ENCODE measurements around the gene TBC1D22A.
A peak's percentile ranks its signal among the peaks of the same experiment; 100 is the strongest.

The TBC1D22A gene

DNA sequence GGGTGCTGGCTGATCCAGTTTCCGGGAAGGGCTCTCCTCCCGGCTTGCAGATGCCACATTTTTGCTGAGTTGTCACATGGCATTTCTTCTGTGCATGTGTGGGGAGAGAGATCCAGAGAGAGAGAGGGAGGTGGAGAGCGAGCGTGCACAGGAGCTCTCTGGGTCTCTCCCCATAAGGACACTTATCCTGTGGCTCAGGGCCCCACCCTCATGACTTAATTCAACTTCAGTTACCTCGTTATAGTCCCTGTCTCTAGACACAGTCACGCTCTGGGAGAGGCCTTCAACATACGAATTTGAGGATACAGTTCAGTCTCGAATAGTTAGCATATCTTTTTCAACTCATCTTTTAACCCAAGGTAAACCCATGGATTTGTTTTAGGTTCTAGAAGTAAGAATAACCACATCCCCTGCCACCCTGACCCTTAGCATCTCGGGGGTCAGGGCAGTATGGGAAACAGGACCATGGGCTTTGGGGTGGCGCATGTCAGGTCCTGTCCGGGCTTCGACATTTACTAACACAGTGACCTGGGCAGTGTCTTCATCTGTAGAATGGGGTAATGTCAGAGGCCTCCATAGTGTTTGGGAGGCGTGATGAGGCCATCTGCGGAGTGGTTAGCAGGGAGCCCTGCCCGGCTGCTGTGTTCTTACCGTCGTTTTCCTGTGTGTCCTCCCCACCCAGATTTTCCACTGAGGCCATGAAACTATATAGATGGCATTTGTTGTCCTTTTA lies 46.9 kb downstream of the TBC1D22A start (continued):
- TF ChIP-seq TOX (CRISPR knock-in tag; IDR thresholded peaks at IDR 0.05; ENCODE audit: borderline replicate concordance): no peak
- no peak for TF ChIP-seq ZNF8 (CRISPR knock-in tag; IDR thresholded peaks at IDR 0.05)
- TF ChIP-seq ISL1 (CRISPR knock-in tag; IDR thresholded peaks at IDR 0.05): no peak

DNA sequence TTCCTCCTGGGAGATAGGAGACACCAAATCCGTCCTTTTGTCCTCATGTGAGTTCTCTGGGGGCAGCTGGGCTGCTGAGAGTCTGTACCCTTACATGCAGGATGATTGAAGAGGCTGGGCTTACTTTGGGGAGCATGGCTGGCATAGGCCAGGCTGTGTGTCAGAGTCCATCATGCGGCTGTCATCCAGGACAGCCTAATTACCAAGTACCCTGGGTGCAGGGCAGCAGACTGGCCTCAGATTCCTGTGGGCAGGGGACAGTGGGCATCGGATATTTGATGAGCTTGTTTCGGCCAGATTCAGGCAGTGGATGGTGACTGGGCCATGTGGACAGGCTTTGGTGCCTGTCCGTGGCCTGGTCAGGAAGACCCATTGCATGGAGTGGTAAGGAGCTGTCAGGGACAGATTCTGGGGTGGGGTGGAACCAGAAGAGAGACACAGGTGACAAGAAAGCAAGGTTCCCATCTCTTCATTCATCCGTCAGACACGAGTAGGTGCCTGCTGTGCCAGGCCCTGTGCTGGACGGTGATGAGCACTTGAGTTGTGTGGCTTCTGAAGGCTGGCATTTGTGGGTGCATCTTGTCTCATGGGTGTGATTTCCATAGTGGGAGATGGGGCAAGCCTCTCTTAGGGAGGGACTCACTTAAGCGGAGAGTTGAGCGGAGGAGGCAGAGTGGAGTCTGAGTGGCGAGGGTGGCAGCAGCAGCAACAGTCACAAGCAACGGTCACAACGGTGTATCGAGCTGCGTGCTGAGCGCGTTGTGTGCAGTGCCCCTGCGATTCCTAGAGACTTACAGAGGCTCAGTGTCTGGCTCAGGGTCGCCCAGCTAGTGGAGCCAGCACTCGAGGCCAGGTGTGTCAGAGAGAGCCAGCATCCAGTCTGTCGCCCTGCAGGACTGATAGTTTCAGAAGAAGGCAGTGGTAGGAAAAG lies 48.7 kb downstream of the TBC1D22A start:
- ATAC-seq: no peak
- no peak for TF ChIP-seq ZC3H10 (CRISPR knock-in tag; IDR thresholded peaks at IDR 0.05)

DNA sequence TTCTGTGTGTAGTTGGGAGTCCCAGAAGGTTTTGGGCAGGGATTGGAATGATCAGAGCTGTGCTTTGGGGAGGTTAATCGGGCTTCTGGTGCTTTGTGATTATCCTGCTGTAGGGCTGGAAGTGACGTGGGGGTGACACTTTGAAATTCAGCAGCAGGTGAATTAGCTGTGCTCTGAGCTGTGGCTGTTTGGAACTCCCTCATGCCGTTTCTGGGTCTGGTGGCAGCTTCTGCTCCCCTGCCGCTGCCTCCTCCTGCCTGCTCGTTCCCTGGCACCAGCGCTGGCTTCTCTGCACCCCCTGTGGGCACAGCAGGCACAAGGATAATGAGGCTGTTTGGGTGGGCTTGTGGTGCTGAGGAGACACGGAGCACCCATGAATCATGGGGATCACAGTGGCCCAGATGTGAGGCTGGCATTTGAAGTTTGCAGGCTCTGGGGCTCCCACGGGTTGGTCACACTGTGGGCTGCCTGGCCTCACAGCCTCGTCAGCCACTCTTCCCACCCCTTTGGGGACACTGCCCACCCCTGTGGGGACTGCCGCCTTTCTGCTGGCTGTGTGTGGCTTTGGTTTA lies 49.7 kb downstream of the TBC1D22A start:
- TF ChIP-seq, protein P1, sequence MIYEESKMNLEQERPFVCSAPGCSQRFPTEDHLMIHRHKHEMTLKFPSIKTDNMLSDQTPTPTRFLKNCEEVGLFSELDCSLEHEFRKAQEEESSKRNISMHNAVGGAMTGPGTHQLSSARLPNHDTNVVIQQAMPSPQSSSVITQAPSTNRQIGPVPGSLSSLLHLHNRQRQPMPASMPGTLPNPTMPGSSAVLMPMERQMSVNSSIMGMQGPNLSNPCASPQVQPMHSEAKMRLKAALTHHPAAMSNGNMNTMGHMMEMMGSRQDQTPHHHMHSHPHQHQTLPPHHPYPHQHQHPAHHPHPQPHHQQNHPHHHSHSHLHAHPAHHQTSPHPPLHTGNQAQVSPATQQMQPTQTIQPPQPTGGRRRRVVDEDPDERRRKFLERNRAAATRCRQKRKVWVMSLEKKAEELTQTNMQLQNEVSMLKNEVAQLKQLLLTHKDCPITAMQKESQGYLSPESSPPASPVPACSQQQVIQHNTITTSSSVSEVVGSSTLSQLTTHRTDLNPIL (CRISPR knock-in tag; IDR thresholded peaks at IDR 0.05; ENCODE audit: low read depth): no peak
- no peak for ATAC-seq

DNA sequence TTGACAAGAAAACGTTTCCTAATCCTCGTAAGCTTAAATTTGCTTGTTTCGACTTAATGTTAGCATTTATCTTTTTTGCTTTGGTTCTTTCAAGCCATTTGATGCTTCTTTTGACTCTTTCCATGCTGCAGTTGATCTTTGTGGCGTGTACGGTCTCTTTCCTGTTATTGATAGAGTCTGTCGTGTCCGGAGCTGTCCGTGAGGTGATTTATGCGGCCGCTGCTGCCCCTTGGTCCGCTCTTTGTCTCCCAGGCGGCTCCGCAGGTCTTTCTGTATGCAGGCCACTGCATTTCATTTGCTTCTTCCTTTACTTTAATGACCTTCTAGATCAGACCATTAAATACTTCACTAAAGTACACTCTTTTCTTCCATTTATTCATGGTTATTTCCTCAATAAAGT lies 50.3 kb downstream of the TBC1D22A start:
- TF ChIP-seq, protein P1 (CRISPR knock-in tag; IDR thresholded peaks at IDR 0.05; ENCODE audit: low read depth): no peak
- TF ChIP-seq ZFP3 (CRISPR knock-in tag; IDR thresholded peaks at IDR 0.05): no peak
- no peak for TF ChIP-seq ZFP30 (CRISPR knock-in tag; IDR thresholded peaks at IDR 0.05)
- ATAC-seq: no peak

DNA sequence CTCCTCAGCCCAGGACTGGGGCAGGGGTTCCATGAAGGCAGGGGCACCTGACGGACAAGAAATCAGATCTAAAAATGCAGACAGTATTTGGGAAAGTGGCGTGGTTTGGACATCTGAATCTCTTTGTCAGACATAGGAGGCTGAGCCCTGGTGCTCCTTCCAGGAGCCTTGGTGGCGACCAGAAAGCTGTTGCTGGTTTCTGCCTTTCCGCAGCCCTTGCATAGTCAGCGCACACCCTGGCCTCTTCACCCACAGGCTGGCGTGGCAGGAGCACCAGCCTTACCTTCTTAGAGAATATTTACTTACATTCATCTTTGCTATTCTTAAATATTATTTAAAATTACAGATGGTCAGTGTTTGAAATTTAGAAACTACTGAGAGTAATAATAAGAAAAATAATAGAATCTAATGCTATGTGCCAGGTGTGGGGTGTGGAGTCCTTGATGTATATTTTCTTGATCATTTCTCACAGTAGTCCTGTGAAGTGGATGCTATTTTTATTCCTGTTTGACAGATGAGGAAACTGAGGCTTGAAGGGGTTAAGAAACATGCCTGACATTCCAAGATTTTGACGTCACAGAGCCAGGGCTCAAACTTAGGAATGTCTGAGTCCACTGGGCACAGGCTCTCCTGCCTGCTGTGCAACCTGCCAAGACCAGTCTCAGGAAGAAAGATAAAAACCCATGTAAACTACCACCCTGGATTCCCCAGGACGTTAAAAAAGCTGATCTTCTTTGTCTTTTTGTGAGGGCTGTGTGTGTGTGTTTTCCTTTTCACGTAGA lies 51.6 kb downstream of the TBC1D22A start:
- TF ChIP-seq TOX (CRISPR knock-in tag; IDR thresholded peaks at IDR 0.05; ENCODE audit: borderline replicate concordance): no peak
- ATAC-seq: peak; percentile 77

DNA sequence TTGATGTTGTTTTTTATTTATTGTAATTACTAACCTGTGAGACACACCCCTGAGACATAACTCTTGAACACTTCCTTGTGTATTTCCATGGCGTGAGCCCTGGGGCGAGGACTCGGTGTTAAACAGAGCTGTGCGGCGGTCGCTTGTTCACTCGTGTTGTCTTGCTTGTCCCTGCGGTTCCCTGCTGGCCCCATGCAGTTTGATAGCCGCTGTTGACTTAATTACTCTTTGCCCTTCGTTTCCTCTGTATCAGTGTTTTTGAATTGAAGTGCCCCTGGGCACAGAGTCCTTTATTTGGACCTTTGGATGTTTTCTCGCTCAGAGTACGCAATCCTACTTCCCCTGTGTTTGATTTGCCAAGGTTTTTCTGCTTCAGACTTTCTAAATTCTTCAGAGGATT lies 52.7 kb downstream of the TBC1D22A start:
- TF ChIP-seq CSDC2 (CRISPR knock-in tag; IDR thresholded peaks at IDR 0.05): no peak
- TF ChIP-seq, protein P2, sequence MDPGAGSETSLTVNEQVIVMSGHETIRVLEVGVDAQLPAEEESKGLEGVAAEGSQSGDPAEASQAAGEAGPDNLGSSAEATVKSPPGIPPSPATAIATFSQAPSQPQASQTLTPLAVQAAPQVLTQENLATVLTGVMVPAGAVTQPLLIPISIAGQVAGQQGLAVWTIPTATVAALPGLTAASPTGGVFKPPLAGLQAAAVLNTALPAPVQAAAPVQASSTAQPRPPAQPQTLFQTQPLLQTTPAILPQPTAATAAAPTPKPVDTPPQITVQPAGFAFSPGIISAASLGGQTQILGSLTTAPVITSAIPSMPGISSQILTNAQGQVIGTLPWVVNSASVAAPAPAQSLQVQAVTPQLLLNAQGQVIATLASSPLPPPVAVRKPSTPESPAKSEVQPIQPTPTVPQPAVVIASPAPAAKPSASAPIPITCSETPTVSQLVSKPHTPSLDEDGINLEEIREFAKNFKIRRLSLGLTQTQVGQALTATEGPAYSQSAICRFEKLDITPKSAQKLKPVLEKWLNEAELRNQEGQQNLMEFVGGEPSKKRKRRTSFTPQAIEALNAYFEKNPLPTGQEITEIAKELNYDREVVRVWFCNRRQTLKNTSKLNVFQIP (CRISPR knock-in tag; IDR thresholded peaks at IDR 0.05; ENCODE audit: borderline replicate concordance, low read depth): no peak
- TF ChIP-seq, protein P3, sequence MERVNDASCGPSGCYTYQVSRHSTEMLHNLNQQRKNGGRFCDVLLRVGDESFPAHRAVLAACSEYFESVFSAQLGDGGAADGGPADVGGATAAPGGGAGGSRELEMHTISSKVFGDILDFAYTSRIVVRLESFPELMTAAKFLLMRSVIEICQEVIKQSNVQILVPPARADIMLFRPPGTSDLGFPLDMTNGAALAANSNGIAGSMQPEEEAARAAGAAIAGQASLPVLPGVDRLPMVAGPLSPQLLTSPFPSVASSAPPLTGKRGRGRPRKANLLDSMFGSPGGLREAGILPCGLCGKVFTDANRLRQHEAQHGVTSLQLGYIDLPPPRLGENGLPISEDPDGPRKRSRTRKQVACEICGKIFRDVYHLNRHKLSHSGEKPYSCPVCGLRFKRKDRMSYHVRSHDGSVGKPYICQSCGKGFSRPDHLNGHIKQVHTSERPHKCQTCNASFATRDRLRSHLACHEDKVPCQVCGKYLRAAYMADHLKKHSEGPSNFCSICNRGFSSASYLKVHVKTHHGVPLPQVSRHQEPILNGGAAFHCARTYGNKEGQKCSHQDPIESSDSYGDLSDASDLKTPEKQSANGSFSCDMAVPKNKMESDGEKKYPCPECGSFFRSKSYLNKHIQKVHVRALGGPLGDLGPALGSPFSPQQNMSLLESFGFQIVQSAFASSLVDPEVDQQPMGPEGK (CRISPR knock-in tag; IDR thresholded peaks at IDR 0.05; ENCODE audit: borderline replicate concordance): no peak
- TF ChIP-seq ZFP30 (CRISPR knock-in tag; IDR thresholded peaks at IDR 0.05): no peak
- no peak for TF ChIP-seq ISL1 (CRISPR knock-in tag; IDR thresholded peaks at IDR 0.05)
- TF ChIP-seq PPARA (CRISPR knock-in tag; IDR thresholded peaks at IDR 0.05; ENCODE audit: borderline replicate concordance): no peak
- TF ChIP-seq, protein P4, sequence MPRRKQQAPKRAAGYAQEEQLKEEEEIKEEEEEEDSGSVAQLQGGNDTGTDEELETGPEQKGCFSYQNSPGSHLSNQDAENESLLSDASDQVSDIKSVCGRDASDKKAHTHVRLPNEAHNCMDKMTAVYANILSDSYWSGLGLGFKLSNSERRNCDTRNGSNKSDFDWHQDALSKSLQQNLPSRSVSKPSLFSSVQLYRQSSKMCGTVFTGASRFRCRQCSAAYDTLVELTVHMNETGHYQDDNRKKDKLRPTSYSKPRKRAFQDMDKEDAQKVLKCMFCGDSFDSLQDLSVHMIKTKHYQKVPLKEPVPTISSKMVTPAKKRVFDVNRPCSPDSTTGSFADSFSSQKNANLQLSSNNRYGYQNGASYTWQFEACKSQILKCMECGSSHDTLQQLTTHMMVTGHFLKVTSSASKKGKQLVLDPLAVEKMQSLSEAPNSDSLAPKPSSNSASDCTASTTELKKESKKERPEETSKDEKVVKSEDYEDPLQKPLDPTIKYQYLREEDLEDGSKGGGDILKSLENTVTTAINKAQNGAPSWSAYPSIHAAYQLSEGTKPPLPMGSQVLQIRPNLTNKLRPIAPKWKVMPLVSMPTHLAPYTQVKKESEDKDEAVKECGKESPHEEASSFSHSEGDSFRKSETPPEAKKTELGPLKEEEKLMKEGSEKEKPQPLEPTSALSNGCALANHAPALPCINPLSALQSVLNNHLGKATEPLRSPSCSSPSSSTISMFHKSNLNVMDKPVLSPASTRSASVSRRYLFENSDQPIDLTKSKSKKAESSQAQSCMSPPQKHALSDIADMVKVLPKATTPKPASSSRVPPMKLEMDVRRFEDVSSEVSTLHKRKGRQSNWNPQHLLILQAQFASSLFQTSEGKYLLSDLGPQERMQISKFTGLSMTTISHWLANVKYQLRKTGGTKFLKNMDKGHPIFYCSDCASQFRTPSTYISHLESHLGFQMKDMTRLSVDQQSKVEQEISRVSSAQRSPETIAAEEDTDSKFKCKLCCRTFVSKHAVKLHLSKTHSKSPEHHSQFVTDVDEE (CRISPR knock-in tag; IDR thresholded peaks at IDR 0.05): no peak
- no peak for TF ChIP-seq ZNF8 (CRISPR knock-in tag; IDR thresholded peaks at IDR 0.05)
- no peak for TF ChIP-seq RARB (CRISPR knock-in tag; IDR thresholded peaks at IDR 0.05)
- TF ChIP-seq ZNF565 (CRISPR knock-in tag; conservative IDR thresholded peaks at IDR 0.05; ENCODE audit: low read depth): no peak
- TF ChIP-seq TOX (CRISPR knock-in tag; IDR thresholded peaks at IDR 0.05; ENCODE audit: borderline replicate concordance): no peak
- TF ChIP-seq SNAI2 (CRISPR knock-in tag; IDR thresholded peaks at IDR 0.05): no peak
- TF ChIP-seq OSR1 (CRISPR knock-in tag; IDR thresholded peaks at IDR 0.05): no peak
- TF ChIP-seq, protein P1 (CRISPR knock-in tag; IDR thresholded peaks at IDR 0.05; ENCODE audit: low read depth): no peak
- no peak for TF ChIP-seq TCF4 (CRISPR knock-in tag; IDR thresholded peaks at IDR 0.05; ENCODE audit: borderline replicate concordance)
- ATAC-seq: no peak
